ENCODE measurements around the gene IMMP2L.
"Not testable (repeated sequence)": the region's sequence is repeated elsewhere in the genome, so short reads cannot be mapped to it uniquely, and the experiment has no call there.

The IMMP2L gene

GRCh38 chr7:111262293-111263116 is 299.8 kb downstream of the IMMP2L start:
- no peak for DNase-seq (ENCODE audit: low read depth)

- no peak for DNase-seq (ENCODE audit: low read depth)
Measured at GRCh38 chr7:111261496-111261895, 300.8 kb downstream of the IMMP2L start.

GRCh38 chr7:111259991-111260390 is 302.3 kb downstream of the IMMP2L start:
- DNase-seq (ENCODE audit: low read depth) = no peak

- DNase-seq (ENCODE audit: low read depth) = no peak
Measured at GRCh38 chr7:111256391-111256790, 305.9 kb downstream of the IMMP2L start.

- no peak for DNase-seq (ENCODE audit: low read depth)
Measured at GRCh38 chr7:111255576-111255975, 306.7 kb downstream of the IMMP2L start.

- DNase-seq (ENCODE audit: low read depth) = not testable (repeated sequence)
Measured at GRCh38 chr7:111251365-111251764, 310.9 kb downstream of the IMMP2L start.

GRCh38 chr7:111249807-111250206 is 312.5 kb downstream of the IMMP2L start:
- not testable (repeated sequence) for DNase-seq (ENCODE audit: low read depth)

GRCh38 chr7:111242141-111242755 is 320.0 kb downstream of the IMMP2L start:
- DNase-seq (ENCODE audit: low read depth) = no peak

GRCh38 chr7:111240371-111240770 is 321.9 kb downstream of the IMMP2L start:
- no peak for DNase-seq (ENCODE audit: low read depth)

- DNase-seq (ENCODE audit: low read depth) = no peak
Measured at GRCh38 chr7:111239437-111239836, 322.9 kb downstream of the IMMP2L start.

- no peak for DNase-seq (ENCODE audit: low read depth)
Measured at GRCh38 chr7:111238886-111239285, 323.4 kb downstream of the IMMP2L start.

GRCh38 chr7:111235709-111236108 is 326.6 kb downstream of the IMMP2L start:
- no peak for DNase-seq (ENCODE audit: low read depth)

GRCh38 chr7:111232249-111233084 is 329.8 kb downstream of the IMMP2L start:
- peak; percentile 49 for DNase-seq (ENCODE audit: low read depth)

- DNase-seq (ENCODE audit: low read depth) = no peak
Measured at GRCh38 chr7:111229916-111230315, 332.4 kb downstream of the IMMP2L start.

- DNase-seq (ENCODE audit: low read depth) = no peak
Measured at GRCh38 chr7:111229181-111229740, 333.0 kb downstream of the IMMP2L start.

- DNase-seq (ENCODE audit: low read depth) = no peak
Measured at GRCh38 chr7:111228437-111228836, 333.9 kb downstream of the IMMP2L start.

- DNase-seq (ENCODE audit: low read depth) = no peak
Measured at GRCh38 chr7:111226800-111227199, 335.5 kb downstream of the IMMP2L start.

- DNase-seq (ENCODE audit: low read depth) = no peak
Measured at GRCh38 chr7:111224354-111225231, 337.7 kb downstream of the IMMP2L start.

GRCh38 chr7:111223802-111224253 is 338.5 kb downstream of the IMMP2L start:
- DNase-seq (ENCODE audit: low read depth) = no peak

GRCh38 chr7:111215550-111215949 is 346.7 kb downstream of the IMMP2L start:
- no peak for DNase-seq (ENCODE audit: low read depth)

- DNase-seq (ENCODE audit: low read depth) = no peak
Measured at GRCh38 chr7:111212857-111213523, 349.3 kb downstream of the IMMP2L start.

Measured in HS-5 (cell line).